Fibroblast of lung (primary cell): ENCODE results near the gene XAB2. TPM values are rescaled to one million over a fixed set of nuclear protein-coding genes. Genes with fewer than 3 reads are reported as not detected.

ENCODE experiments used
- DNase-seq, 2 donors: peaks; one replicate each; pipeline versions ENCODE4 v3.0.0 to v3.0.0-alpha.2; 2010; ENCODE audit warnings: low read depth in 2 of 2
- H2AFZ ChIP-seq: 2 replicates; pipeline ENCODE4 v1.5.1; 2012; ENCODE audit warnings: low read length, control low read depth, inconsistent platforms
- H3K27ac ChIP-seq: 2 replicates; pipeline ENCODE4 v1.5.1; 2011; ENCODE audit warnings: low read length, control low read depth; ENCODE audit not compliant: insufficient read depth
- H3K27me3 ChIP-seq: 2 replicates; pipeline ENCODE4 v1.5.1; 2011; ENCODE audit warnings: mild to moderate bottlenecking, low read length; ENCODE audit not compliant: control insufficient read depth, insufficient read depth
- H3K36me3 ChIP-seq: 2 replicates; pipeline ENCODE4 v1.5.1; 2011; ENCODE audit warnings: low read length; ENCODE audit not compliant: control insufficient read depth, insufficient read depth
- H3K4me1 ChIP-seq: 2 replicates; pipeline ENCODE4 v1.5.1; 2011; ENCODE audit warnings: low read length; ENCODE audit not compliant: control insufficient read depth, insufficient read depth; ENCODE audit errors: extremely low read depth
- H3K4me2 ChIP-seq: 2 replicates; pipeline ENCODE4 v1.5.1; 2011; ENCODE audit warnings: low read length, control low read depth; ENCODE audit not compliant: insufficient read depth; ENCODE audit errors: extremely low read depth
- H3K4me3 ChIP-seq, 4 experiments: fragments of 200-600 bp in 1 of 4; sonication (generic) in 1 of 4; replicated peaks in 1 of 4; 2 replicates each; pipeline ENCODE4 v1.5.1; 2011 to 2016; ENCODE audit warnings: low read length in 4 of 4, low read depth in 3 of 4, mild to moderate bottlenecking in 3 of 4, control low read depth in 2 of 4, inconsistent platforms in 1 of 4, mixed read lengths in 1 of 4; ENCODE audit not compliant: insufficient read depth in 1 of 4; ENCODE audit errors: control extremely low read depth in 1 of 4
- H3K79me2 ChIP-seq: 2 replicates; pipeline ENCODE4 v1.5.1; 2012; ENCODE audit warnings: mild to moderate bottlenecking, low read length, inconsistent platforms; ENCODE audit not compliant: control insufficient read depth, insufficient read depth
- H3K9ac ChIP-seq: 2 replicates; pipeline ENCODE4 v1.5.1; 2011; ENCODE audit warnings: mild to moderate bottlenecking, low read length, control low read depth; ENCODE audit not compliant: insufficient read depth
- H3K9me3 ChIP-seq: 2 replicates; pipeline ENCODE4 v1.5.1; 2012; ENCODE audit warnings: low read depth, low read length; ENCODE audit not compliant: control insufficient read depth, insufficient read depth
- H4K20me1 ChIP-seq: 2 replicates; pipeline ENCODE4 v1.5.1; 2011; ENCODE audit warnings: low read length; ENCODE audit not compliant: control insufficient read depth, insufficient read depth; ENCODE audit errors: extremely low read depth
- EZH2 ChIP-seq: IDR thresholded peaks from 2 replicates; pipeline ENCODE4 v1.5.1; 2012; ENCODE audit warnings: low read length, control low read depth, mild to moderate bottlenecking; ENCODE audit errors: missing control alignments
- polyA plus RNA-seq, 2 donors: library from polyadenylated mRNA; depleted of rRNA in 1 of 2; stranded (reverse) in 1 of 2; unstranded in 1 of 2; fragments of >200 nt; gene quantifications; 2 replicates each; pipeline ENCODE4 v1.2.1, GENCODE V29; 2011 to 2012; ENCODE audit warnings: missing spikeins in 1 of 2
- total RNA-seq: library from RNA; depleted of rRNA; stranded (reverse); fragments of >200 nt; gene quantifications from 2 replicates; pipeline ENCODE4 v1.2.1, GENCODE V29; 2014
- TF ChIP-seq, protein P1 (sequence below), 2 donors: IDR thresholded peaks in 1 of 2; conservative IDR thresholded peaks in 1 of 2; 1 replicate in 1 of 2; 2 replicates in 1 of 2; pipeline ENCODE4 v1.5.1; 2011 to 2012; ENCODE audit warnings: low read length in 2 of 2, control low read depth in 1 of 2, inconsistent platforms in 1 of 2, low read depth in 1 of 2, mild to moderate bottlenecking in 1 of 2

The XAB2 gene
- total and polyA plus RNA-seq, 2 donors (not counting 1 experiment from before 2014, with no cell fraction given): 12.5 to 28.2 TPM

DNA sequence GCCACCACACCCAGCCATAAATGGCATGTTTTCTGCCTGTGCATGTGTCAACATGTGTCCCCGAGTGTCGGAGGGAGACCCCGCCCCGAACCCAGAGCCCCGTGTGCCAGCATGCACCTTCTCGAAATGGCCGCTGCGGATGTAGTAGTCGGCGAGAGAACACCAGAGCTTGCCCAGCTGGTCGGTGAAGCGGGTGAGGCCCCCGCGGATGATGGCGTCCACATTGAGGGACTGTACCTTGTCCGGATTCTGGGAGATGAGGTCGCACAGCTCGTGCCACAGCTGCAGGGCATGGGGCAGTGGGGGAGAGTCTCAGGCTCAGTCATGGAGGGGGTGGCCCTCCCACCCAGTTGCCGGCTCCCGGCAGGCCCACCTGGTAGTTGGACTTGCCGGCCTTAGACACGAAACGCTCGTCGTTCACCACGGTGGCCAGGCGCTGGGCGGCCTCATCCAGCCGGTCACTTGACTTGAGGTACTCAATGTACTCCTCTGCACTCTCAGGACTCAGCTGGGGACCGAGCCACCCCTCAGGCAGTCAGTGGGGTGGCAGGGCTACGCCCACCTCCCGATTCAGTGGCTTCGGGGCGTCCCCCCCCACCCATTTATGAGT, 3.5 kb downstream of the XAB2 start:
- Histone ChIP-seq H4K20me1 (no peaks in the 10 kb centered on the region), H3K36me3 (peaks cover 20% of the 10 kb centered on the region), H3K4me2 (no peak overlapping the region), H3K4me3 (no peak overlapping the region), H3K27me3 (no peaks in the 10 kb centered on the region), H3K9ac (no peak overlapping the region), H3K4me1 (peaks cover 9% of the 10 kb centered on the region), H3K79me2 (peaks cover 45% of the 10 kb centered on the region), H3K27ac (no peak overlapping the region), H3K9me3 (no peaks in the 10 kb centered on the region), H2AFZ (no peak overlapping the region)
- TF ChIP-seq, protein P1, sequence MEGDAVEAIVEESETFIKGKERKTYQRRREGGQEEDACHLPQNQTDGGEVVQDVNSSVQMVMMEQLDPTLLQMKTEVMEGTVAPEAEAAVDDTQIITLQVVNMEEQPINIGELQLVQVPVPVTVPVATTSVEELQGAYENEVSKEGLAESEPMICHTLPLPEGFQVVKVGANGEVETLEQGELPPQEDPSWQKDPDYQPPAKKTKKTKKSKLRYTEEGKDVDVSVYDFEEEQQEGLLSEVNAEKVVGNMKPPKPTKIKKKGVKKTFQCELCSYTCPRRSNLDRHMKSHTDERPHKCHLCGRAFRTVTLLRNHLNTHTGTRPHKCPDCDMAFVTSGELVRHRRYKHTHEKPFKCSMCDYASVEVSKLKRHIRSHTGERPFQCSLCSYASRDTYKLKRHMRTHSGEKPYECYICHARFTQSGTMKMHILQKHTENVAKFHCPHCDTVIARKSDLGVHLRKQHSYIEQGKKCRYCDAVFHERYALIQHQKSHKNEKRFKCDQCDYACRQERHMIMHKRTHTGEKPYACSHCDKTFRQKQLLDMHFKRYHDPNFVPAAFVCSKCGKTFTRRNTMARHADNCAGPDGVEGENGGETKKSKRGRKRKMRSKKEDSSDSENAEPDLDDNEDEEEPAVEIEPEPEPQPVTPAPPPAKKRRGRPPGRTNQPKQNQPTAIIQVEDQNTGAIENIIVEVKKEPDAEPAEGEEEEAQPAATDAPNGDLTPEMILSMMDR (conservative IDR thresholded peaks at IDR 0.05 in 1 of 2, IDR thresholded peaks at IDR 0.05 in 1 of 2; ENCODE audit: low read depth in 1 of 2, low read length in 2 of 2): no peak
- no peak for TF ChIP-seq EZH2
- no peak for DNase-seq

DNA sequence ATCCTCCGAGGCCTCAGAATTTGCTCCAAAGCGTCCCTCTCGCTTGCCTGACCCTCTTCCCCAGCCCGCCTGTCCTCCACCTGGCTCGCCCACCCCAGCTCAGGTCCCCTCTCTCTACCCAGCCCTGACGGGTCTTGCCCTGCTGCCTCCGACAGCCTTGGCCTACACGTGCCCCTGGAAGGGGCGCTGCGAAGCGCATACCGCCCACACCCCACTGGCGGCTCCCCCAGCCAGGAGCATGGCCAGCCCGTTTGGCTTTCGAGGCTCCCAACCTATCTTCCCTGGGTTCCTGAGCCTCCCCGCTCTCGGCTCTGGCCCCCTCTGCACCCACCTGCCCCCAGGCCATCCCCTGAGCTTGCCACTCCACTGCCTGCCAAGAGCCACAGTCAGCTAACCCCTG, 4.5 kb downstream of the XAB2 start:
- peaks cover 28% of the 10 kb centered on the region for H3K36me3 ChIP-seq
- H3K9me3 ChIP-seq: no peaks in the 10 kb centered on the region
- DNase-seq: no peak
- no peaks in the 10 kb centered on the region for H3K27me3 ChIP-seq
- H3K4me1 ChIP-seq: peaks cover 5% of the 10 kb centered on the region
- H3K4me3 ChIP-seq: no peak overlapping the region
- H4K20me1 ChIP-seq: no peaks in the 10 kb centered on the region
- TF ChIP-seq, protein P1 (conservative IDR thresholded peaks at IDR 0.05 in 1 of 2, IDR thresholded peaks at IDR 0.05 in 1 of 2; ENCODE audit: low read depth in 1 of 2, low read length in 2 of 2): no peak
- no peak for TF ChIP-seq EZH2
- H3K79me2 ChIP-seq: peaks cover 34% of the 10 kb centered on the region
- H2AFZ ChIP-seq: no peak overlapping the region
- H3K4me2 ChIP-seq: no peak overlapping the region
- H3K9ac ChIP-seq: no peak overlapping the region
- H3K27ac ChIP-seq: no peak overlapping the region

DNA sequence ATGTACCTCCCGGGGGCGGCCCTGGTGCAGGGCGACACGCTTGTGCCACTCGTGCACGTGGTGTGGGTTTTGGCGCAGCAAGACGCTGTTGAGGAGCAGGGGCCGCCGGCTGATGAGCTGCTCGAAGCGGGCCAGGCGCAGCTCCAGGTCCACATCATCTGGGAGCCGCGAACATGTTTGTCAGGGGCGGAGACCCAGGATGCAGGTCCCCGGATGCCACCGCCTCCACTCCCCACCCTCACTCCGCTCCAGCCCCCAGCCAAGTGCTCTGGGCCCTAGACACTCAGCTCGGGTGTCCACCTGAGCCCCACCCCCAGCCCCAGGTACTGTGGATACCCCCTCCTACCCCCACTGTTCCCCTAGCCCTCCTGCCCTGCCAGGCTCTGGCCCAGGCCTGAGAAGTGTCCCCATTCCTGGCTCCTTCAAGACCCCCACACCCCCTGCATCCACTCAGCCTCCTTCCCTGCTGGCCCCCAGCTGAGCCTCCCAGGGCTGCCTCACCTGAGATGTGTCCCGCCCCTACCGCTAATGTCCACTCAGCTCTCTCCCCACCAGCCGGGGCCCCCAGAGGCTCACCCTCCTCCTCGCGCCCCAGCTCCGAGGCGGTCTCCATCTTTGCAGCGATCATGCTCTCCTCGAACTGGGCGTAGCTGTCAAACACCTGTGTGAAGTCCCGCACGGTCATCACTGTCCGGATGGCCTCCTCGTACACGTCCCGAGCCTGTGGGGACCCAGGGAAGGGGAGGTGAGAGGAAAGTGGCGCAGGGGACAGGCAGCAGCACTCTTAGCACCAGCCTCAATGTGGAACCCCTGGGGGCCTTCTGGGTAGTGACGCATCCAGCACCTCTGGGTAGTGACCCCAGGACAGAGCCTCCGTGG, 5.4 kb downstream of the XAB2 start:
- DNase-seq: no peak
- Histone ChIP-seq H3K4me3 (no peak overlapping the region), H3K4me1 (peaks cover 5% of the 10 kb centered on the region), H3K9ac (no peak overlapping the region), H3K36me3 (peaks cover 30% of the 10 kb centered on the region), H4K20me1 (no peaks in the 10 kb centered on the region), H3K9me3 (no peaks in the 10 kb centered on the region), H2AFZ (no peak overlapping the region), H3K79me2 (peaks cover 29% of the 10 kb centered on the region), H3K4me2 (no peak overlapping the region), H3K27me3 (no peaks in the 10 kb centered on the region), H3K27ac (no peak overlapping the region)
- TF ChIP-seq EZH2: no peak
- TF ChIP-seq, protein P1 (conservative IDR thresholded peaks at IDR 0.05 in 1 of 2, IDR thresholded peaks at IDR 0.05 in 1 of 2; ENCODE audit: low read depth in 1 of 2, low read length in 2 of 2): no peak
